Right ventricle myocardium superior (tissue), 1 donor: ENCODE data around the gene KCNQ1. TPM values are rescaled to one million over a fixed set of nuclear protein-coding genes. Genes with fewer than 3 reads are reported as not detected.

Experiments used
- ATAC-seq: fragments of 200-7000 bp; cut with Tn5 transposase; one replicate; pipeline ENCODE4 v1.9.1; 2020; ENCODE audit warnings: mild to moderate bottlenecking; ENCODE audit not compliant: poor library complexity
- DNase-seq: peaks from one replicate; pipeline ENCODE4 v3.0.0-alpha.2; 2020
- intact Hi-C: fragments of 100-400 bp; cut with DNase I; formaldehyde crosslinking; loops from one replicate; pipeline ENCODE4 v1.11.2; 2022
- total RNA-seq: library from RNA; stranded (reverse); fragmentation: NEBNext Ultra II Directional; extraction: Animal tissue kit (Norgen Biotek cat#: 25700); gene quantifications from one replicate; pipeline ENCODE4 v1.2.1, GENCODE V29; 2021
- donor health status: DM: no; HTN: yes; CAD: no; lungs with severe emphysema.

Gene KCNQ1
- total RNA-seq, 1 donor from 2014 or later: 33.4 TPM

DNA sequence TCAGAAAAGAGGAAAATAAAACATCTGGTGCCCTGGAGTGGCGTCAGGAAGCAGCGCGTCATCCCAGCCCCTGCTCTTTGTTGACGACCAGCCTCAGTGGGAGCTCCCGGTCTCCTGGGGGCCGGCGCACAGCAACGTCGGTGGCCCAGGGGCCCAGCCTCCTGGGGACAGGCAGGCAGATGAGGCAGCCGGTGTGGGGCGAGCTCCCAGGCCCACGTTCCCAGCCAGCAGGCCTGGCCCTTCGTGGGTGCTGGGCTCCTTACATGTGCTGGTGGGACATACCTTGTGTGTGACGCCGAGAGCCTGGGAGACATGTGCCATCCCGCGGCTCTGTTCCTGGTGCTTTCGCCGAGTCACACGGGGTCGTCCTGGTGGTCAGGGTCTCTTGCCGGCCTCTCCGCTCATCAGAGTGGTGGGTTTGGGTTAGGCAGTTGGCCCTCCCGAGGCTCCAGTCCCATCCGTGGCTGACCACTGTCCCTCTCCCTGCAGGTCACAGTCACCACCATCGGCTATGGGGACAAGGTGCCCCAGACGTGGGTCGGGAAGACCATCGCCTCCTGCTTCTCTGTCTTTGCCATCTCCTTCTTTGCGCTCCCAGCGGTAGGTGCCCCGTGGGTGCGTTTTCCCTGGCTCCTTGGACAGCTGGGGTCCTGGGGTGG is 138.3 kb downstream of the KCNQ1 start:
- DNase-seq: peak; percentile 44
- intact Hi-C loops: no loop called here
- ATAC-seq: no peak

DNA sequence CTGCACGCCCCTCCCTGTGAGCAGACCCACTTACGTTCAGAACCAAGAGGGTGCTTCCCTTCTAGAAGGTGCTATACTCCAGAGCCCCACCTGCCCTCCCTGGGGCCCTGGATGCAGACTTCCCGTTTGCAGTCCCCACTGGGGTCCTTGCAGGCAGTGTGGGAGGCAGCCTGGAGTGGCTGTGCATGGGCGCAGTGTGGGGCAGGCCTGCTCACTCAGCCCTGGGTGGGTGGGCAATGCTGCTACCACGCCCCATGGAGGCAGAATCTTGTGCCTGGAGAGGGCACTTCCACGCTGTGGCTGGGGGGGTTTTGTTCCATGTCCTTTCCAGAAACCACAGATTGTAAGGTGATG is 138.8 kb downstream of the KCNQ1 start:
- DNase-seq: peak; percentile 29
- ATAC-seq: no peak
- intact Hi-C loops: no loop called here

DNA sequence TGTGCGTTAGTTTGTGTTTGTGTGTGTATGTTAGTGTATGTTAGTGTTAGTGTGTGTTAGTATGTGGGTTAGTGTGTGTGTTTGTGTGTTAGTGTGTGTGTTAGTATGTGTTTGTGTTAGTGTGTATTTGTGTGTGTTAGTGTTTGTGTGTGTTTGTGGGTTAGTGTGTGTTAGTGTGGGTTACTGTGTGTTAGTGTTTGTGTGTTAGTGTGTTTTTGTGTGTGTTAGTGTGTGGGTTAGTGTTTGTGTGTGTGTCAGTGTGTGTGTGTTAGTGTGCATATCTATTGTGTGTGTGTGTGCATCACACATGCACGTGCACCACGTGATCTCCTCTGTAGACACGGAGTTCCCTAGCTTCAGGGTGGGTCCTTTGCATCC is 139.6 kb downstream of the KCNQ1 start:
- intact Hi-C loops: no loop called here
- no peak for DNase-seq
- no peak for ATAC-seq

DNA sequence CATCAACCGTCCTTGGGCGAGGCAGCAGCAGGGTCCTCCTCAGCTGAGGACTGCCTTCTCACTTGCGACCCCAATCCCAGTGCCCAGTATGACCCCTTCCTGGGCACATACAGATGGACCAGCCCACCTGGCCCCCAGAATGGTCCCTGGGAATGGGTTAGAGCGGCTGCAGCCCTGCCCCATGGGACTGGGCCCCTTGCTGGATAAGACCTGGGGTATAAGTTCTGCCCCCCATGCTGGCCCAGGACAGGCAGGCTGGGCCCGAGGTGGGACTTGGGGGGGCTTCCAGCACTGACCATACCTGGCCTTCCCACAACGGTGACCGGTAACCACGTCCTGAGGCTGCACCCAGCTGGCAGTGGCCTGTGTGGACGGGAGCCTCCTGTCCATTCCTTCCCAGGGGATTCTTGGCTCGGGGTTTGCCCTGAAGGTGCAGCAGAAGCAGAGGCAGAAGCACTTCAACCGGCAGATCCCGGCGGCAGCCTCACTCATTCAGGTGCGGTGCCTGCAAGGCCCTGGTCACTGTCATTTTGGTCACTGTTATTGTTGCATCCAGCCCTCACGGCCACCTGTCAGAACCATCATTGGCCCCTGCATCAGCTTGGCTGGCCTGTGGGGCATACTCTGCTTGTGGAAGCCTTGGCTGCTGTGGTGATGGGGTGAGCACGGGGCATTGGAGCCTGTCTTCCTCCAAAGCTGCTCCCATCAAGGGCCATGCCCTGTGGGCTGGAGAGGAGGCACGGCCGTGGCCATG is 140.2 kb downstream of the KCNQ1 start:
- intact Hi-C loops: no loop called here
- no peak for ATAC-seq
- DNase-seq: peak; percentile 37

DNA sequence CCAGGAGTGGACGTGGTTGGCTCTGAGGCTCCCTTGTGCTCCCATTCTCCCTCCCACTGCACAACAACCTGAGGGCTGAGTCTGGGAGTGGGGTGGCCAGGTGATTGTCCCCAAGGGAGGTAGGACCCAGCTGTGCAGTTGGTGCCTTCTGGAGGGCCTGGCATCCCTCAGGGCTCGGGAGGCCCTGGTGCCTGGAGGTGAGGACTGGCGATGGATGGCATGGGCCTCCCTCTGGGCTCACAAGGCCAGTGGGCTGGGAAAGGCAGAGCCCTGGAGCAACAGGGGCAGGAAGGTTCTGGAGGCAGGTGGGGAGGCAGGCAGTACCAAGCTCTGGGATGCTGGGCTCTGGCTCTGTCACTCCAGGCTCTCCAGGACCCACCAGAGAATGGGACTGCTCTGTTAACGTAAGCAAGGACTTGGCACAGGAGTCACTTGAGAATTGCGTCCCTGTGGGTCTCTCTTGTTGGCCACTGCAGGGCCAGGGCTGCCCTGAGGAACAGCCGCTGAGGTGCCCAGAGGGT is 140.8 kb downstream of the KCNQ1 start:
- intact Hi-C loops: no loop called here
- ATAC-seq (no peak), DNase-seq (peak; percentile 26)

DNA sequence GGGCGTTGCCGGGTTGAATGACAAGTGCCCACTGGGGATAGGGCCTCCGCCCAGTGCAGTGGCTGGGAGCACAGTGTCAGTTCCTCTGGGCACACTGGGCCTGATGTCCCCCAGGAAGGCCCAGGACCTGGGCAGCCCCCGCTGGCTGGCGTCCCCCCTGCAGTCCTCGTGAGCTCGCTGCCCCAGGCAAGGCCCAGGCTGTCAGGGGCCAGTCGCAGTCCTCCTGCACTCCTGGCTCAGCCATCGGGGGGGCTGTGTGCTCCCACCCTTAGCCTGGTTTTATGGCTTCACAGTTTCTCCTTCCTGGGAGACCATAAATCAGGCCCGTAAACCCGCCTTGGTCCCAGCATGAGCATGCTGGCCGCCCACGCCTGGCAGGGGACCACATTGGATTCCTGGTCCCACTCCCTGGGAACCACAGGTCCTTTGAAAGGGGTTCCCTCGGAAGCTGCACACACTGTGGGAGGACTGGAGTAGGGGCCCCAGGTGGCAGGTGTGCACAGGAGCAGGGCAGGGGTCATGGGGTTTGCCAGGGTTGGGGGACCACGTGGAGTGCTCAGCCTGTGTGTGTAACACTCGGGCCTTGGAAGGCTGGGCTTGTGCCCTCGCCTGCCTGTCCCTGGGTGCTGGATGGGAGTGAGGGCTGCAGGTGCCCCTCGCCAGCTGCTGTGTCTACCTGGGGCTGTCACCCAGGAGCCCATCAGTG is 141.4 kb downstream of the KCNQ1 start:
- peak; percentile 24 for DNase-seq
- intact Hi-C loops: no loop called here
- no peak for ATAC-seq

DNA sequence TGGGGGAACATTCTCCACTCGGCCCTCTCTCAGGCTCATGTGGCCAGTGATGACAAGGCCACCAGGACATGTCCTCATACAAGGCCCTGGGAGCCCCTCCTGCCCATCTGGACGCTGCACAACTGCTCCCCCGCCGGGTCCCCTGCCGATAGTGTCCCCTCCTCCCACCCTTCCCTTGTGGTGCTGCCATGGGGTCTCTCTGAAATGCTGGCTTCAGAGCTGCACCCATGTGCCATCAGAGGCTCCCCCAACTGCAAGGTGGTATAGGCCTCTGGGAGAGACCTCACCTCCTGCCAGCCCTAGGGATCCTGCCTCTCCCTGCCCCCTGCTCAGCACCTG is 142.0 kb downstream of the KCNQ1 start:
- DNase-seq (no peak), ATAC-seq (no peak)
- intact Hi-C loops: no loop called here

DNA sequence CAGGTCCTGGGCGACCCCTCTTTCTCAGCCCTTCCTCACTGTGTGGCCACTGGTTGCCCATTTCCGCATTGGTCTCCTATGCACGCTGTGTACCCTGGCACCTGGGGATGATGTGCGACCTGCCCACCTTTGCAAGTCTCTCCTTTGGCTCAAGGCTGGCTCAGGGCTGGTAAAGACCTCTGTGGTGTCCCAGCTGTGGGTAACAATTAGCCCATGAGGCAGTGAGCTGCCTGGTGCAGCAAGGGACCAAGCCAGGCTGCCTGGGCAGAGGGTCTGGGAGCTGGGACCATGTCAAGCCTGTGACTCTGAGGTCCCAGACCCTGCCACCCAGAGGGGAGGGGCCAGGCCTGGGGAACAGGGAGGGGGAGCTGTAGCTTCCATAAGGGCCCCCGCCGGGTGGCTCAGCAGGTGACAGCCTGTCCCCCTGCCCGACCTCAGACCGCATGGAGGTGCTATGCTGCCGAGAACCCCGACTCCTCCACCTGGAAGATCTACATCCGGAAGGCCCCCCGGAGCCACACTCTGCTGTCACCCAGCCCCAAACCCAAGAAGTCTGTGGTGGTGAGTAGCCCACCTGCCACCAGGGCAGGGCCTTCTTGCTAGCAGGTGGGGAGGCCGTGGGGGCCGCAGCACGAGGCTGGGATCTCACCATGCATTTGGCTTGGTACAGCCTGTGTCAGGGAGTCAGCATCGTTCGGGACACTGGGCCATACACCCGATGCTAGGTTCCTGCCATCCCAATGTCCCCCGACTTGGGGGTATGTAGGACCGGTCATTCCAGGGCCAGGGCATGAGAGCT is 142.5 kb downstream of the KCNQ1 start:
- no peak for DNase-seq
- ATAC-seq: no peak
- intact Hi-C loops: no loop called here

DNA sequence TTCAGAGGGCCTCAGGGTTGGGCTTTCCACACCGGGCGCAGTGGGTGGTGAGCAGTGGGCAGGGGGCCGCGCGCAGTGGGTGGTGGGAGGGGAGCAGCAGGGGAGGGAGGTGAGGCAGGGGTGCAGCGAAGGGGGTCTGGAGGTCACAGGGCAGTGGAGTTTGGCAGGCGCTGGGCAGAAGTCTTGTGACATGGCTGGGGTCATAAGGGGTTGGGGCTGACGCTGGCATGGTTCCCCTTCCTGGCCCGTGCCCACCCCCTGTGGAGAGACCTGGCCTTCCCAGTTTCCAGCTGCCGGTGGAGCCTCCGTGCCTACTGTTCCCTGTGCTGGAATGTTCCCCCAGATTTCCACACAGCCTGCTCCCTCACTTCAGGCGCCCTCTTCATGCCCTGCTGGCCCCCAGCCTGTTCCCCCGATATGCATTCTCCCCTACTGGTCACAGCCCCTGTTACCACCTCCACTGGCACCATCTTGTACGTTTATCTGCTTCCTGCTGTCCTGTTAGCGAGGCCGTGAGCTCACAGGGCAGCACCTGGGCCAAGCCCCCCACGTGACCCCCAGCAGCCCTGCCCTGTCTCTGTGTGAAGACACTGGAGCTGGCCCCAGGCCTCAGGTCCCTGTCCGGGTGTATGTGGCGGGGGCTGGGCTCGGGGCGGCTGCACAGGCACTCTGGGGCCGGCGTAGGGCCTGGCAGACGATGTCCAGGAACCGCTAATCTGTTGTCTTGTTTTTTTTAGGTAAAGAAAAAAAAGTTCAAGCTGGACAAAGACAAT is 143.4 kb downstream of the KCNQ1 start:
- ATAC-seq: no peak
- intact Hi-C loops: no loop called here
- no peak for DNase-seq

DNA sequence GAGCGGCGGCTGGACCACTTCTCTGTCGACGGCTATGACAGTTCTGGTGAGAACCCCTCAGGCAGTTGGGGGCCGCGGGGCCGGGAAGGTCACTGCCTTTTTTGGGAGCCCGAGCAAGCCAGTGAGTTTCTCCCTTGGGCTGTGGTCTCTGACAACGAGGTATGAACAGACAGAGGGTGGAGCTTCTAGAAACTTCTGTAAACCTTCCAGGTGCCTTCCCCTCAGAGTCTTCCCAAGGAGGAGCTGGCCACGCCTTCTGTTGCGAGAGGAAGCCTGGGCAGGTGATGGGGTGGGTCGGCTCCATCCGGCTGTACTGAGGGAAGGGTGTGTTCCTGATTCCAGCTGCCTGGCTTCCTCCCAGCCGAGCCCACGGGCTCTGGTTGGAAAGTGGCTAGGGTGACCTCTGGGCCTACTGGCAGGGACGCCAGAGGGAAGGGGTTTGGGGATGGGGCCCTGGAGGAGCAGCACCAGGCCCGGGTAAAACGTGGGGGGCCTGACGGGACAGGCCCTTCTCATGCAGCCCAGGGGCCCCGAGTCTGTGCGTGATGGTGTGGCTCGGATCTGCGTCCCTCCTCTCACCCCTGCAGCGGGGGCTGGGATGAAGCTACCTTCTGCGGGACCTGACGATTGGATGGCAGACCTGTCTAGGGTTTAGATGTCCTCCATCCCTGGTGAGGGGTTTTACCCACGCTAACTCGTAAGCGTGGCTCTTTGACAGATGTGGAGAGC is 144.2 kb downstream of the KCNQ1 start:
- no peak for ATAC-seq

DNA sequence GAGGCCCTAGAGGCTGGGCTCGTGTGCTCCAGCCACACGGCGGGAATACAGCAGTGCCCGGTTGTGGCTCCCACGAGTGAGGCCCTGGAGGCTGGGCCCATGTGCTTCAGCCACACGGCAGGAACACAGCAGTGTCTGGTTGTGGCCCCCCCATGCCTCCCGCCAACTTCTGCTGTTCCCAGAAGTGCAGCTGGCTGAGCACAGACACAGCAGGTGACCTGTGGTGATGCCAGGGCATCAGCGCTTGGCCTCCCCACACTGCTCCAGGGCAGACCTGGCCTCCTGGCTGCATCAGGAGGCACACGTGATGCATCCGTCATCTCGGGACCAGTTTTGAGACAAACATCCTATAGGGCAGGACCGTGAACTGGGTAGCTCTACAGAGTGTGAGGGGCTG is 144.7 kb downstream of the KCNQ1 start:
- DNase-seq (peak; percentile 27), ATAC-seq (no peak)
- intact Hi-C loops: no loop called here

More for the DNA sequence above, 144.2 kb downstream of the KCNQ1 start:
- DNase-seq: peak; percentile 39
- intact Hi-C loops: no loop called here

DNA sequence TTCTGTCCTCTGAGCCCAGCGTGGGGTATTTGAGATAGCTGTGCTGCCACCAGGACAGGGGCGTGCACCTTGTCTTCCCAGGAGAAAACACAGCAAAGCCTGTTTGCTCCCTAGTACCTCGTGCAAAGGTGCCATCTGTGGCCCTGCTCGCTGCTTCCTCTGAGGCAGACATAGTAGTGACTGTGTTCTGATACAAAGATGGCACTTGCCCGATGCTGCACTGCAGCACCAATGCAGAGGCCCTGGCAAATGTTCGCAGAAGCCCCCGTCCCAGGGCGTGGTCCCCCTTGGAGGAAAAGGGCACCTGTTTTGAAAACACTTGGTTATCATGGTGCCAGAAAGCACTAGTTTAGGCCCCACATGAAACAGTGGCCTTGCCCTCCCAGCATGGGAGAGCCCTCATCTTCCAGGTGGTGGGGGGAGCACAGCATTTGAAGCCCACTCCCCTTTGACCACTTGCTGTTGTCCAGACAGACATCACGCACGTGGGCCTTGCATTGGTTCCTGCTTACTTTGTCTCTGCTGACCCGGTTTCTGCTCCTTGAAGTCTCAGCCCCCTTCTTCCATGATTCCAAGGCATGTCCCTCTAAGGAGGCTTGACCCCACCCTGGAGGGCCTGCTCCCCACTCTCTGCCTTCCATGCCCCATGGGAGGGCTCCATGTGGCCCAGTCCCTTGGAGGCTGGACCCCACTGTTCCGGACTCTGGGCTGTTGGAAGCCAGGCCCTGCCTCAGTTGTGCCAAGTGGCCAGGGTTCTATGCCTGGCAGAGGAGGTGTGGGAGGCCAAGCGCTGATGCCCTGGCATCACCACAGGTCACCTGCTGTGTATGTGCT is 145.5 kb downstream of the KCNQ1 start:
- intact Hi-C loops: no loop called here
- no peak for ATAC-seq
- DNase-seq: peak; percentile 33

DNA sequence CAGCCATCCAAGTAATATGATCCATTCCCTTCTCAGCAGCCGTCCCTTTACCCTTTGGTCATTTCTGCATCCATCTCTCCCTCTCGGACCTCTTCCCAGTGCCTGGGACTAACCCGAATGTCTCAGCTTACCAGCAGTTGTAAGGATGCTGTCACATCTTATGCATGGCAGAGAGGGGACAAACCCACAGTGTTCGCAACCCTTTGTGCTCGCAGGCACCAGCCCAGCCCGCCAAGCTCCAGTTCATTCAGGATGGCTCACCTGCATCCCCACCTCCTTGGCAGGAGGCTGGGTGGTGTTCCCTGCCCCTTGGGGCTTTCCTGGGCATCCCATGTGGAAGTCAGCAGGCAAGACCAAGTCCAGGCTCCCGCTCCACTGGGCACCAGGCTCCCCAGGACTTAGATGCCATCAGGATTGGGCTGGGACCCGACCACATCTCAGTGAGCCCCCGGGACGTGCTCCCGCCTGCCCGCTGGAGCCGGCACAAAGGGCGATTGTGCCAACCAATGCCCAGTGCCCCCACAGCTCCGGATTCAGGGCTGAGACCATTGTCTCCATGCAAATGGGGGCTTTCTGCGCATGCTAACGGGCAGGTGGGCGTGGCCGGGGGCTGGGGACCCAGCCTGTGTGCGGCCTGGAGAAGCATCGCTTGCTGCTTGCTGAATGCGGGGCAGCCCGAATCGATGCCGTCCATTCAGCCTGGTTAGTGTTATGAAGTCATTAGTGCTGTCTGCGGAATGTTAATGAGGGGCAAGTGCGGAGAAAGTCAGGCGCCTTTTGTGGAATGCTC is 146.4 kb downstream of the KCNQ1 start:
- DNase-seq (peak; percentile 30), ATAC-seq (no peak)
- intact Hi-C loops: no loop called here

DNA sequence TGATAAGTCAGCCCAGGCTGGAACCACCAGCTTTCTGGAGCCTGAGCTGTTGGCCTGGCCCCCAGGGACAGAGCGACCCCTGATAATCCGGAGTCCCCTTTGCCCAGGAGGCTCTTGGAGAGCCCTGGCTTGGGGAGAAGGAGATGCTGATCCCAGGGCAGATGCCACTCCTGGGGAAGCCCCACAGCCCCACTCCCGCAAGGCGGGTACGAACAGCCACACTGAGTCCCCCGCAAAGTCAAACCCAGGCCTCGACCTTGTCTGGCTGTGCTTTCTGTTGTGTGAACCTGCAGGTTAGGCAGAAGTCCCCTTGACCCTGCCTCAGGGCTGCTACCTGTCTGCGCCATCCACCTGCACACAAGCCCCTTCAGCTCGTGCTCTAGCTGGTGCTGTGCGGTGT is 147.0 kb downstream of the KCNQ1 start:
- ATAC-seq (no peak), DNase-seq (peak; percentile 34)
- intact Hi-C loops: no loop called here

DNA sequence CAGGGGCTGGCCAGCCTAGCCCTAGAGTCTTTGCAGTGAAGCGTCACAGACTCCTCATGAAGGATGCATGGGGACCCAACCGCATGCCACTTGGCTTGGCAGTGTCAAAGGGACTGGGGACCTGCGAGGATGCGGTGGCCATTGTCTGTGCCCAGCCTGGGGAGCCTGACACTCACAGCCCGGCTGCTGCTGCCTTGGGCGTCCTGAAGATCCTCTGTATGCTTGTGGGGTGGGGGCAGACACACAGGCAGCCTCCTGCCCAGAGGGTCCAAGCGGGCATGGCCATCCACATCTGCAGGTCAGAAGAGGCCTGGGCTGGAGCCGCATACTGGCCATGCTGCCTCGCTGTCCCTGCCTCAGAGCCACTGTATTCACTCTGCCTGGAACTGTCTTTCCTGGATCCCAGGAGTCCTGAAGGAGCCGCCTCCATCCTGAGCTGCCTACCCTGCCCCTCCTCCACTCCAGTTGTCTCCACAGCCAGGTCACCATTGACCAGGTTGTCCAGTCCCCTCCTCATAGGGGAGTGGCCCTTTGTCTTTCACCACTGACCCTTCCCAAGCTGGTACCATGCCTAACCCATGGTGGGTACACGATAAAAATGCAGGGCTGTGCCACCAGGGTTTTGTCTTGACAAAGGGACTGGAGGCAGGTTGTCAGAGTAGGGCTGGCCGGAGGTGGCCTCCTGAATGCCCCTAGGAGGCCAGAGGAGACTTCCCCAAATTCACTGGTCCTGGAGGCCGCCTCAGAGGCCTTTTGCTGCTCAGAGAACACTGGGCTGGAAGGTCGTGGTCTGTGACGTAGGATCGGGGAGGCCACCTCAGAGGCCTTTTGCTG is 148.0 kb downstream of the KCNQ1 start:
- DNase-seq (no peak), ATAC-seq (no peak)
- intact Hi-C loops: no loop called here
